Brain microvascular endothelial cell (primary cell): ENCODE results near the gene PAX2.

Source experiments
- DNase-seq: peaks from one replicate; pipeline ENCODE4 v3.0.0-alpha.2; 2020
- H3K27ac ChIP-seq: fragments of 250-450 bp; sonication (Bioruptor Pico); 2 replicates; pipeline ENCODE4 v1.5.1; 2020; ENCODE audit warnings: mild to moderate bottlenecking, moderate library complexity
- H3K27me3 ChIP-seq: fragments of 250-450 bp; sonication (Bioruptor Pico); replicated peaks from 2 replicates; pipeline ENCODE4 v1.5.1; 2020; ENCODE audit warnings: mild to moderate bottlenecking
- H3K36me3 ChIP-seq: fragments of 250-450 bp; sonication (Bioruptor Pico); replicated peaks from 2 replicates; pipeline ENCODE4 v1.5.1; 2020; ENCODE audit warnings: mild to moderate bottlenecking
- H3K4me3 ChIP-seq: 2 replicates; pipeline ENCODE4 v1.5.1; 2011; ENCODE audit warnings: low read depth, mild to moderate bottlenecking, control low read depth, low read length, moderate library complexity
- CTCF ChIP-seq: IDR thresholded peaks from 2 replicates; pipeline ENCODE4 v1.5.1; 2011; ENCODE audit warnings: low read depth, mild to moderate bottlenecking, moderate library complexity, low read length, control low read depth, inconsistent platforms; ENCODE audit errors: missing control alignments
- in situ Hi-C: cut with HindIII; loops from 2 replicates; pipeline ENCODE4 v1.10.0; 2017; ENCODE audit warnings: low sequenced_read_pairs, low pct_ligation_motif_present

PAX2 gene

GRCh38 chr10:100830728-100831111 lies 85.3 kb downstream of the PAX2 start:
- Histone ChIP-seq H3K27ac (no peak overlapping the region), H3K4me3 (no peak overlapping the region), H3K36me3 (no peaks in the 10 kb centered on the region), H3K27me3 (peaks cover 80% of the 10 kb centered on the region)
- in situ Hi-C loops, result no loop called here
- DNase-seq, result no peak
- TF ChIP-seq CTCF, result no peak

GRCh38 chr10:100831742-100832141 lies 86.4 kb downstream of the PAX2 start:
- no peak for DNase-seq
- Histone ChIP-seq H3K27ac (no peak overlapping the region), H3K27me3 (peaks cover 69% of the 10 kb centered on the region), H3K4me3 (no peak overlapping the region), H3K36me3 (no peaks in the 10 kb centered on the region)
- TF ChIP-seq CTCF, result no peak
- in situ Hi-C loops, result no loop called here

GRCh38 chr10:100835810-100836209 lies 90.4 kb downstream of the PAX2 start:
- DNase-seq, result no peak
- H3K27me3 ChIP-seq, result peaks cover 31% of the 10 kb centered on the region
- TF ChIP-seq CTCF, result no peak
- H3K27ac ChIP-seq, result no peak overlapping the region
- H3K4me3 ChIP-seq, result no peak overlapping the region
- no peaks in the 10 kb centered on the region for H3K36me3 ChIP-seq
- in situ Hi-C loops, result no loop called here

- Histone ChIP-seq H3K27me3 (peaks cover 21% of the 10 kb centered on the region), H3K27ac (no peak overlapping the region), H3K36me3 (no peaks in the 10 kb centered on the region), H3K4me3 (no peak overlapping the region)
- no peak for TF ChIP-seq CTCF
- DNase-seq, result no peak
- in situ Hi-C loops, result no loop called here
Observed at GRCh38 chr10:100836891-100837290, 91.5 kb downstream of the PAX2 start.

- TF ChIP-seq CTCF, result no peak
- H3K36me3 ChIP-seq, result no peaks in the 10 kb centered on the region
- no peak for DNase-seq
- H3K4me3 ChIP-seq, result no peak overlapping the region
- in situ Hi-C loops, result no loop called here
- no peak overlapping the region for H3K27ac ChIP-seq
- H3K27me3 ChIP-seq, result peaks cover 18% of the 10 kb centered on the region
Observed at GRCh38 chr10:100837300-100837699, 91.9 kb downstream of the PAX2 start.

- Histone ChIP-seq H3K36me3 (no peaks in the 10 kb centered on the region), H3K27ac (no peak overlapping the region), H3K27me3 (peaks cover 9% of the 10 kb centered on the region), H3K4me3 (no peak overlapping the region)
- no peak for DNase-seq
- in situ Hi-C loops, result no loop called here
- no peak for TF ChIP-seq CTCF
Observed at GRCh38 chr10:100838986-100839385, 93.6 kb downstream of the PAX2 start.
